Measurements from ENCODE around the gene CDV3.
"Not testable (repeated sequence)": the region's sequence is repeated elsewhere in the genome, so short reads cannot be mapped to it uniquely, and the experiment has no call there.

- TF ChIP-seq CTCF (optimal IDR thresholded peaks at IDR 0.05 in 1 of 3, IDR thresholded peaks at IDR 0.05 in 1 of 3, conservative IDR thresholded peaks at IDR 0.05 in 1 of 3; ENCODE audit: extremely low read depth in 1 of 3, insufficient read depth in 2 of 3, low read length in 3 of 3); EZH2 (IDR thresholded peaks at IDR 0.05; ENCODE audit: low read length): not testable (repeated sequence)
Observed at GRCh38 chr3:133523758-133524157, 49.7 kb upstream of the CDV3 start.

Data from keratinocyte (primary cell).